Subcutaneous abdominal adipose tissue (tissue), 5 donors: ENCODE data around the gene EPHA6.

Source experiments
- H3K27ac ChIP-seq: one replicate; pipeline ENCODE4 v1.7.0; 2013; ENCODE audit warnings: low read depth, mild to moderate bottlenecking, inconsistent platforms, low read length, moderate library complexity
- H3K27me3 ChIP-seq, 5 donors: one replicate each; pipeline ENCODE4 v1.7.0; 2013; ENCODE audit warnings: low read length in 5 of 5, inconsistent platforms in 1 of 5; ENCODE audit not compliant: control insufficient read depth in 5 of 5, insufficient read depth in 4 of 5
- H3K36me3 ChIP-seq, 5 donors: one replicate each; pipeline ENCODE4 v1.7.0; 2013; ENCODE audit warnings: low read length in 5 of 5; ENCODE audit not compliant: control insufficient read depth in 5 of 5, insufficient read depth in 5 of 5
- H3K4me1 ChIP-seq, 5 donors: one replicate each; pipeline ENCODE4 v1.7.0; 2013; ENCODE audit warnings: low read length in 5 of 5, mild to moderate bottlenecking in 3 of 5, moderate library complexity in 1 of 5; ENCODE audit not compliant: control insufficient read depth in 5 of 5, insufficient read depth in 5 of 5
- H3K4me3 ChIP-seq, 5 donors: one replicate each; pipeline ENCODE4 v1.7.0; 2013; ENCODE audit warnings: low read length in 5 of 5, low read depth in 1 of 5
- H3K9ac ChIP-seq, 5 donors: one replicate each; pipeline ENCODE4 v1.7.0; 2013; ENCODE audit warnings: low read length in 5 of 5, mild to moderate bottlenecking in 4 of 5, moderate library complexity in 3 of 5
- H3K9me3 ChIP-seq, 5 donors: one replicate each; pipeline ENCODE4 v1.7.0; 2013; ENCODE audit warnings: low read length in 5 of 5; ENCODE audit not compliant: control insufficient read depth in 5 of 5
- donor health status: healthy.
- donor health status: healthy.
- donor health status: healthy.
- donor health status: healthy.
- donor health status: healthy.

EPHA6 gene

GRCh38 chr3:97197830-97198229 is 383.4 kb downstream of the EPHA6 start:
- no peak overlapping the region for H3K27ac ChIP-seq
- H3K36me3 ChIP-seq = no peaks in the 10 kb centered on the region
- H3K9me3 ChIP-seq = peaks cover 0 to 4% (median 0%) of the 10 kb centered on the region in 5 donors
- no peak overlapping the region for H3K4me3 ChIP-seq
- no peaks in the 10 kb centered on the region for H3K4me1 ChIP-seq
- no peak overlapping the region for H3K9ac ChIP-seq
- H3K27me3 ChIP-seq = no peaks in the 10 kb centered on the region

GRCh38 chr3:97200387-97200786 is 386.0 kb downstream of the EPHA6 start:
- Histone ChIP-seq H3K36me3 (no peaks in the 10 kb centered on the region), H3K9ac (no peak overlapping the region), H3K4me1 (no peaks in the 10 kb centered on the region), H3K27ac (no peak overlapping the region), H3K9me3 (peaks cover 0 to 4% (median 0%) of the 10 kb centered on the region in 5 donors), H3K4me3 (no peak overlapping the region), H3K27me3 (no peaks in the 10 kb centered on the region)

GRCh38 chr3:97201814-97202213 is 387.4 kb downstream of the EPHA6 start:
- Histone ChIP-seq H3K27ac (no peak overlapping the region), H3K4me3 (no peak overlapping the region), H3K27me3 (no peaks in the 10 kb centered on the region), H3K36me3 (no peaks in the 10 kb centered on the region), H3K9ac (no peak overlapping the region), H3K9me3 (peaks cover 0 to 4% (median 0%) of the 10 kb centered on the region in 5 donors), H3K4me1 (no peaks in the 10 kb centered on the region)

- Histone ChIP-seq H3K36me3 (no peaks in the 10 kb centered on the region), H3K27ac (no peak overlapping the region), H3K4me1 (no peaks in the 10 kb centered on the region), H3K27me3 (no peaks in the 10 kb centered on the region), H3K9me3 (no peaks in the 10 kb centered on the region), H3K9ac (no peak overlapping the region), H3K4me3 (no peak overlapping the region)
These were observed 414.6 kb downstream of the EPHA6 start for GRCh38 chr3:97228966-97229365.

- Histone ChIP-seq H3K9ac (no peak overlapping the region), H3K4me3 (no peak overlapping the region), H3K27ac (no peak overlapping the region), H3K36me3 (no peaks in the 10 kb centered on the region), H3K27me3 (no peaks in the 10 kb centered on the region), H3K4me1 (no peaks in the 10 kb centered on the region), H3K9me3 (no peaks in the 10 kb centered on the region)
These were observed 416.1 kb downstream of the EPHA6 start for GRCh38 chr3:97230486-97230885.

- Histone ChIP-seq H3K27ac (no peak overlapping the region), H3K27me3 (no peaks in the 10 kb centered on the region), H3K4me1 (no peaks in the 10 kb centered on the region), H3K9ac (no peak overlapping the region), H3K4me3 (no peak overlapping the region), H3K36me3 (no peaks in the 10 kb centered on the region), H3K9me3 (no peaks in the 10 kb centered on the region)
These were observed 418.1 kb downstream of the EPHA6 start for GRCh38 chr3:97232393-97233034.

GRCh38 chr3:97235179-97235578 is 420.8 kb downstream of the EPHA6 start:
- H3K27me3 ChIP-seq = no peaks in the 10 kb centered on the region
- no peaks in the 10 kb centered on the region for H3K9me3 ChIP-seq
- no peaks in the 10 kb centered on the region for H3K36me3 ChIP-seq
- no peak overlapping the region for H3K9ac ChIP-seq
- no peak overlapping the region for H3K27ac ChIP-seq
- no peaks in the 10 kb centered on the region for H3K4me1 ChIP-seq
- H3K4me3 ChIP-seq = no peak overlapping the region

- no peak overlapping the region for H3K9ac ChIP-seq
- no peak overlapping the region for H3K27ac ChIP-seq
- no peak overlapping the region for H3K4me3 ChIP-seq
- H3K4me1 ChIP-seq = no peaks in the 10 kb centered on the region
- no peaks in the 10 kb centered on the region for H3K9me3 ChIP-seq
- no peaks in the 10 kb centered on the region for H3K36me3 ChIP-seq
- H3K27me3 ChIP-seq = no peaks in the 10 kb centered on the region
These were observed 421.4 kb downstream of the EPHA6 start for GRCh38 chr3:97235611-97236315.

- H3K27me3 ChIP-seq = no peaks in the 10 kb centered on the region
- H3K9me3 ChIP-seq = no peaks in the 10 kb centered on the region
- no peak overlapping the region for H3K27ac ChIP-seq
- no peaks in the 10 kb centered on the region for H3K4me1 ChIP-seq
- H3K9ac ChIP-seq = no peak overlapping the region
- H3K36me3 ChIP-seq = no peaks in the 10 kb centered on the region
- no peak overlapping the region for H3K4me3 ChIP-seq
These were observed 427.0 kb downstream of the EPHA6 start for GRCh38 chr3:97241417-97241816.

GRCh38 chr3:97245201-97245910 is 431.0 kb downstream of the EPHA6 start:
- no peaks in the 10 kb centered on the region for H3K4me1 ChIP-seq
- H3K9me3 ChIP-seq = no peaks in the 10 kb centered on the region
- H3K9ac ChIP-seq = no peak overlapping the region
- H3K4me3 ChIP-seq = no peak overlapping the region
- no peaks in the 10 kb centered on the region for H3K36me3 ChIP-seq
- no peak overlapping the region for H3K27ac ChIP-seq
- no peaks in the 10 kb centered on the region for H3K27me3 ChIP-seq
